ENCODE data around the gene SCG5.

Gene SCG5

DNA sequence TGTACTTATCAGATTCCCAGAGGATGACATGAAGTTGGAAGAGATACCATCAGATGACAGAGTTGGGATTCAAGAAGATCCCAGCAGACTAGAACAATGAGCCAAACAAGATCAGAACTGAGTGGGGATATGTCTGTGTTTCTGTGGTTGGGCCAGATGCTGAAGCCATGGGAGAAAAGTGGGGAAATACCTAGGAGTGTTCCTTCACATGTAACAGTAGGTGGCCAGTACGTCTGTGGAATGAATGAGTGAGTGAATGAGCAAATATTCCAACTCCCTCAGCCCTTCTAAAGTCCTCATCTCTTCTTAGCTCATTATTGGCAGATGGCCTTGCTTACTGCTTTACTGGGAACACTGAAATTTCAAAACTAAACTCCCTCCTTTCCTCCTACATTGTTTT lies 44.1 kb downstream of the SCG5 start:
- no peak overlapping the region for H4K91ac ChIP-seq (ENCODE audit: low read length)
- H3K4me3 ChIP-seq (ENCODE audit: insufficient read depth in 1 of 2, low read depth in 1 of 2, low read length in 2 of 2) = no peak overlapping the region
- H3K27me3 ChIP-seq (ENCODE audit: control insufficient read depth in 1 of 2, insufficient read depth in 1 of 2, low read length in 2 of 2) = no peaks in the 10 kb centered on the region
- no peaks in the 10 kb centered on the region for H3K36me3 ChIP-seq (ENCODE audit: control insufficient read depth in 1 of 2, insufficient read depth in 2 of 2, low read depth in 1 of 2, low read length in 2 of 2)
- H2AK5ac ChIP-seq (ENCODE audit: low read length, severe bottlenecking) = no peak overlapping the region
- H3K9me3 ChIP-seq (ENCODE audit: control insufficient read depth, low read length) = no peaks in the 10 kb centered on the region
- no peak overlapping the region for H2AFZ ChIP-seq (ENCODE audit: low read depth, low read length)
- H3K4me2 ChIP-seq (ENCODE audit: low read length, poor library complexity, severe bottlenecking) = no peak overlapping the region
- no peaks in the 10 kb centered on the region for H3K79me1 ChIP-seq (replicated peaks; ENCODE audit: low read length, poor library complexity, severe bottlenecking)
- H2BK12ac ChIP-seq (ENCODE audit: low read length in 2 of 2) = no peak overlapping the region
- peaks cover 7% of the 10 kb centered on the region for H3K4me1 ChIP-seq (ENCODE audit: control insufficient read depth, insufficient read depth, low read depth, low read length)
- no peak overlapping the region for H3K14ac ChIP-seq (ENCODE audit: low read length in 2 of 2)
- no peak overlapping the region for H2BK5ac ChIP-seq (ENCODE audit: low read depth, low read length, poor library complexity, severe bottlenecking)
- H2BK120ac ChIP-seq (ENCODE audit: low read depth, low read length) = no peak overlapping the region
- H3K18ac ChIP-seq (ENCODE audit: low read depth in 1 of 2, low read length in 2 of 2) = no peak overlapping the region
- H3K4ac ChIP-seq (ENCODE audit: low read depth in 1 of 2, low read length in 2 of 2) = no peak overlapping the region
- no peak overlapping the region for H2BK15ac ChIP-seq (ENCODE audit: low read depth, poor library complexity, severe bottlenecking)
- peak overlapping the region; percentile 40 for H3K9ac ChIP-seq (ENCODE audit: low read length)
- H3K23ac ChIP-seq (ENCODE audit: low read length in 2 of 2) = no peak overlapping the region
- 86% methylated on average over 1 of the region's 1 CpG for WGBS
- DNase-seq = no peak
- H4K8ac ChIP-seq (ENCODE audit: low read length) = no peak overlapping the region
- H3K27ac ChIP-seq (ENCODE audit: low read length, poor library complexity, severe bottlenecking) = no peak overlapping the region

DNA sequence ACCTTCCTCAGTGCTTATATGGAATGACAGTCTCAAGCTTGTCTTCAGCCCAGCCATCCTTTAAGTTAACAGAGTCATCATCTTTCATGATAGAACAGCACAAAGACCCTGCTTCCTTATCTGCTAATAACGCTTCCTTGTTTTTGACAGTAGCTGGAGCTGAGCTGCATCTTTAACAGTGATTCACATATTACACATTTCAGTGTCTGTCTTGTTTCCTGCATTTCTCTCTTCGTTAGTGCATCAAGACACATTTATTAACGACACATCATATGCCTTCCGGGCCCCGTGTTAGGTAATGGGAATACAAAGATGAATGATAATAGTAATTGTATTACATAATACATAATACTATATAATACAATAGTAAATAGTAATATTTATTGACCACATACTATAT lies 46.0 kb downstream of the SCG5 start:
- Histone ChIP-seq H2AFZ (ENCODE audit: low read depth, low read length) (no peak overlapping the region), H3K9me3 (ENCODE audit: control insufficient read depth, low read length) (no peaks in the 10 kb centered on the region), H3K23ac (ENCODE audit: low read length in 2 of 2) (no peak overlapping the region), H3K4me2 (ENCODE audit: low read length, poor library complexity, severe bottlenecking) (no peak overlapping the region), H3K36me3 (ENCODE audit: control insufficient read depth in 1 of 2, insufficient read depth in 2 of 2, low read depth in 1 of 2, low read length in 2 of 2) (no peaks in the 10 kb centered on the region), H3K4ac (ENCODE audit: low read depth in 1 of 2, low read length in 2 of 2) (no peak overlapping the region), H3K27me3 (ENCODE audit: control insufficient read depth in 1 of 2, insufficient read depth in 1 of 2, low read length in 2 of 2) (no peaks in the 10 kb centered on the region), H2BK5ac (ENCODE audit: low read depth, low read length, poor library complexity, severe bottlenecking) (no peak overlapping the region), H2BK120ac (ENCODE audit: low read depth, low read length) (no peak overlapping the region), H2AK5ac (ENCODE audit: low read length, severe bottlenecking) (no peak overlapping the region), H3K4me3 (ENCODE audit: insufficient read depth in 1 of 2, low read depth in 1 of 2, low read length in 2 of 2) (no peak overlapping the region), H3K18ac (ENCODE audit: low read depth in 1 of 2, low read length in 2 of 2) (no peak overlapping the region), H2BK12ac (ENCODE audit: low read length in 2 of 2) (no peak overlapping the region), H3K9ac (ENCODE audit: low read length) (no peak overlapping the region), H2BK15ac (ENCODE audit: low read depth, poor library complexity, severe bottlenecking) (no peak overlapping the region), H3K4me1 (ENCODE audit: control insufficient read depth, insufficient read depth, low read depth, low read length) (peaks cover 7% of the 10 kb centered on the region), H4K91ac (ENCODE audit: low read length) (no peak overlapping the region), H3K27ac (ENCODE audit: low read length, poor library complexity, severe bottlenecking) (peak overlapping the region; percentile 78), H4K8ac (ENCODE audit: low read length) (no peak overlapping the region), H3K14ac (ENCODE audit: low read length in 2 of 2) (no peak overlapping the region), H3K79me1 (replicated peaks; ENCODE audit: low read length, poor library complexity, severe bottlenecking) (no peaks in the 10 kb centered on the region)
- WGBS = 41% methylated on average over 1 of the region's 5 CpGs
- DNase-seq = peak; percentile 71

GRCh38 chr15:32688151-32688639 lies 46.7 kb downstream of the SCG5 start:
- no peaks in the 10 kb centered on the region for H3K79me1 ChIP-seq (replicated peaks; ENCODE audit: low read length, poor library complexity, severe bottlenecking)
- H3K9ac ChIP-seq (ENCODE audit: low read length) = no peak overlapping the region
- peak overlapping the region in 1 of 2 experiments; percentile 26 for H3K14ac ChIP-seq (ENCODE audit: low read length in 2 of 2)
- 51% methylated on average over 2 of the region's 2 CpGs for WGBS
- H4K8ac ChIP-seq (ENCODE audit: low read length) = peak overlapping the region; percentile 58
- no peak overlapping the region for H2BK15ac ChIP-seq (ENCODE audit: low read depth, poor library complexity, severe bottlenecking)
- peaks cover 7% of the 10 kb centered on the region for H3K4me1 ChIP-seq (ENCODE audit: control insufficient read depth, insufficient read depth, low read depth, low read length)
- peak overlapping the region; percentile 56 for H4K91ac ChIP-seq (ENCODE audit: low read length)
- H2BK120ac ChIP-seq (ENCODE audit: low read depth, low read length) = no peak overlapping the region
- H2BK5ac ChIP-seq (ENCODE audit: low read depth, low read length, poor library complexity, severe bottlenecking) = peak overlapping the region; percentile 51
- no peak overlapping the region for H3K4ac ChIP-seq (ENCODE audit: low read depth in 1 of 2, low read length in 2 of 2)
- no peak for DNase-seq
- no peak overlapping the region for H3K4me2 ChIP-seq (ENCODE audit: low read length, poor library complexity, severe bottlenecking)
- H2BK12ac ChIP-seq (ENCODE audit: low read length in 2 of 2) = peak overlapping the region; percentile 63 to 93
- no peaks in the 10 kb centered on the region for H3K36me3 ChIP-seq (ENCODE audit: control insufficient read depth in 1 of 2, insufficient read depth in 2 of 2, low read depth in 1 of 2, low read length in 2 of 2)
- H3K27ac ChIP-seq (ENCODE audit: low read length, poor library complexity, severe bottlenecking) = peak overlapping the region; percentile 78
- H3K18ac ChIP-seq (ENCODE audit: low read depth in 1 of 2, low read length in 2 of 2) = peak overlapping the region; percentile 72 to 89
- no peak overlapping the region for H2AFZ ChIP-seq (ENCODE audit: low read depth, low read length)
- peak overlapping the region; percentile 73 for H2AK5ac ChIP-seq (ENCODE audit: low read length, severe bottlenecking)
- H3K27me3 ChIP-seq (ENCODE audit: control insufficient read depth in 1 of 2, insufficient read depth in 1 of 2, low read length in 2 of 2) = no peaks in the 10 kb centered on the region
- H3K4me3 ChIP-seq (ENCODE audit: insufficient read depth in 1 of 2, low read depth in 1 of 2, low read length in 2 of 2) = no peak overlapping the region
- no peaks in the 10 kb centered on the region for H3K9me3 ChIP-seq (ENCODE audit: control insufficient read depth, low read length)
- peak overlapping the region in 1 of 2 experiments; percentile 68 for H3K23ac ChIP-seq (ENCODE audit: low read length in 2 of 2)

GRCh38 chr15:32690941-32691688 lies 49.6 kb downstream of the SCG5 start:
- H2AK5ac ChIP-seq (ENCODE audit: low read length, severe bottlenecking) = no peak overlapping the region
- no peak overlapping the region for H3K4me2 ChIP-seq (ENCODE audit: low read length, poor library complexity, severe bottlenecking)
- H3K4me3 ChIP-seq (ENCODE audit: insufficient read depth in 1 of 2, low read depth in 1 of 2, low read length in 2 of 2) = no peak overlapping the region
- WGBS = 78% methylated on average over 8 of the region's 8 CpGs
- no peaks in the 10 kb centered on the region for H3K79me1 ChIP-seq (replicated peaks; ENCODE audit: low read length, poor library complexity, severe bottlenecking)
- H4K8ac ChIP-seq (ENCODE audit: low read length) = no peak overlapping the region
- no peak for DNase-seq
- no peaks in the 10 kb centered on the region for H3K36me3 ChIP-seq (ENCODE audit: control insufficient read depth in 1 of 2, insufficient read depth in 2 of 2, low read depth in 1 of 2, low read length in 2 of 2)
- no peak overlapping the region for H3K23ac ChIP-seq (ENCODE audit: low read length in 2 of 2)
- no peak overlapping the region for H3K14ac ChIP-seq (ENCODE audit: low read length in 2 of 2)
- H3K27ac ChIP-seq (ENCODE audit: low read length, poor library complexity, severe bottlenecking) = no peak overlapping the region
- no peak overlapping the region for H2BK15ac ChIP-seq (ENCODE audit: low read depth, poor library complexity, severe bottlenecking)
- H2AFZ ChIP-seq (ENCODE audit: low read depth, low read length) = no peak overlapping the region
- H3K27me3 ChIP-seq (ENCODE audit: control insufficient read depth in 1 of 2, insufficient read depth in 1 of 2, low read length in 2 of 2) = no peaks in the 10 kb centered on the region
- no peak overlapping the region for H2BK12ac ChIP-seq (ENCODE audit: low read length in 2 of 2)
- H3K4ac ChIP-seq (ENCODE audit: low read depth in 1 of 2, low read length in 2 of 2) = no peak overlapping the region
- no peaks in the 10 kb centered on the region for H3K9me3 ChIP-seq (ENCODE audit: control insufficient read depth, low read length)
- no peak overlapping the region for H2BK5ac ChIP-seq (ENCODE audit: low read depth, low read length, poor library complexity, severe bottlenecking)
- no peak overlapping the region for H2BK120ac ChIP-seq (ENCODE audit: low read depth, low read length)
- no peak overlapping the region for H3K9ac ChIP-seq (ENCODE audit: low read length)
- H3K4me1 ChIP-seq (ENCODE audit: control insufficient read depth, insufficient read depth, low read depth, low read length) = peaks cover 5% of the 10 kb centered on the region
- H4K91ac ChIP-seq (ENCODE audit: low read length) = no peak overlapping the region
- H3K18ac ChIP-seq (ENCODE audit: low read depth in 1 of 2, low read length in 2 of 2) = no peak overlapping the region
